Measurements from ENCODE around the gene BRD4. TPM values are rescaled to one million over a fixed set of nuclear protein-coding genes. Genes with fewer than 3 reads are reported as not detected.

Gene BRD4
- total and polyA plus RNA-seq, 2 donors (not counting 3 experiments of a cell fraction or from before 2014, with no cell fraction given): 14.9 to 125 TPM

DNA sequence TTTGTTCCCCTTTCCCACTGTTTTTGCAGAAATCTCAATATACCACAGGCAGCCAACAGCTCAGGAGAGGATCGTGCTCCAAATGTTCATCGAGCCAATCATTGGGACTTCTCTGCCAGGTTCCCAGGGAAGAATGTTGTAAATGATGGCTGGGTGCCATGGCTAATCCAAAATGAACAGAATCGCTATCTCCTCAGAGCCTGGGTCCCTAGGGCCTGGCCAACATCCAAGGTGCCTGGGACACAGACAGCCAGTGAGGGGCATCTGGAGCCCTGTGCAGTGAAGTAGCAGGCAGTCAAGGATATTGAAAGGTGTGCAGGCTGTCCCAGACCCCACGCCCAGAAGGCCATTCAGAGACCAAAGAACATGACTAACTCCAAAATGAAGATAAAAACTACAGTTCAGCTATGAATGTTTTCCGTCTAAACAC is 37.8 kb downstream of the BRD4 start:
- Histone ChIP-seq H2AFZ (ENCODE audit: low read depth, low read length) (no peak overlapping the region), H3K4me2 (ENCODE audit: insufficient read depth, low read length) (no peak overlapping the region), H3K9me3 (replicated peaks; ENCODE audit: control insufficient read depth, insufficient read depth, low read length) (no peaks in the 10 kb centered on the region), H3K4me3 (replicated peaks in 1 of 3; ENCODE audit: insufficient read depth in 1 of 3, low read depth in 1 of 3, low read length in 3 of 3) (no peak overlapping the region), H3K4me1 (ENCODE audit: control insufficient read depth, extremely low read depth, insufficient read depth, low read length) (peaks cover 9% of the 10 kb centered on the region), H3K9ac (replicated peaks; ENCODE audit: extremely low read depth, insufficient read depth, low read length) (no peak overlapping the region), H3K36me3 (ENCODE audit: control insufficient read depth in 2 of 2, extremely low read depth in 1 of 2, insufficient read depth in 2 of 2, low read length in 2 of 2) (no peaks in the 10 kb centered on the region), H3K79me2 (ENCODE audit: control insufficient read depth, insufficient read depth, low read length) (peaks cover 97% of the 10 kb centered on the region), H3K27ac (ENCODE audit: insufficient read depth, low read depth, low read length) (no peak overlapping the region), H3K9me1 (replicated peaks; ENCODE audit: control insufficient read depth, extremely low read depth, insufficient read depth, low read length) (no peaks in the 10 kb centered on the region), H4K20me1 (replicated peaks; ENCODE audit: control insufficient read depth, extremely low read depth, insufficient read depth, low read length) (peaks cover 18% of the 10 kb centered on the region), H3K27me3 (ENCODE audit: control insufficient read depth in 2 of 2, insufficient read depth in 2 of 2, low read length in 2 of 2) (no peaks in the 10 kb centered on the region)
- FAIRE-seq: no peak
- no peak for DNase-seq (ENCODE audit: low read depth, low spot score)
- no TSS peak for BruUV-seq (replicated peaks)
- dilution Hi-C loops (cut with MboI; ENCODE audit: extremely low pct_ligation_motif_present, low sequenced_read_pairs) (no loop called here), intact Hi-C loops (cut with micrococcal nuclease) (loop anchor here (5.0 kb wide), 1 partner anchor 33 kb away; no protein-coding TSS in a partner anchor)
- no peak for TF ChIP-seq MYC (IDR thresholded peaks at IDR 0.05; ENCODE audit: low read depth, low read length)
- TF ChIP-seq, protein P1, sequence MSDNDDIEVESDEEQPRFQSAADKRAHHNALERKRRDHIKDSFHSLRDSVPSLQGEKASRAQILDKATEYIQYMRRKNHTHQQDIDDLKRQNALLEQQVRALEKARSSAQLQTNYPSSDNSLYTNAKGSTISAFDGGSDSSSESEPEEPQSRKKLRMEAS (IDR thresholded peaks at IDR 0.05; ENCODE audit: insufficient read depth, insufficient read length): no peak
- no peak for TF ChIP-seq FOS (IDR thresholded peaks at IDR 0.05; ENCODE audit: borderline replicate concordance, insufficient read depth, low read length)
- TF ChIP-seq EZH2 (IDR thresholded peaks at IDR 0.05; ENCODE audit: borderline replicate concordance, low read depth, low read length, severe bottlenecking): no peak
- no peak for TF ChIP-seq POLR2A (IDR thresholded peaks at IDR 0.05; ENCODE audit: low read depth, low read length)
- TF ChIP-seq, protein P2, sequence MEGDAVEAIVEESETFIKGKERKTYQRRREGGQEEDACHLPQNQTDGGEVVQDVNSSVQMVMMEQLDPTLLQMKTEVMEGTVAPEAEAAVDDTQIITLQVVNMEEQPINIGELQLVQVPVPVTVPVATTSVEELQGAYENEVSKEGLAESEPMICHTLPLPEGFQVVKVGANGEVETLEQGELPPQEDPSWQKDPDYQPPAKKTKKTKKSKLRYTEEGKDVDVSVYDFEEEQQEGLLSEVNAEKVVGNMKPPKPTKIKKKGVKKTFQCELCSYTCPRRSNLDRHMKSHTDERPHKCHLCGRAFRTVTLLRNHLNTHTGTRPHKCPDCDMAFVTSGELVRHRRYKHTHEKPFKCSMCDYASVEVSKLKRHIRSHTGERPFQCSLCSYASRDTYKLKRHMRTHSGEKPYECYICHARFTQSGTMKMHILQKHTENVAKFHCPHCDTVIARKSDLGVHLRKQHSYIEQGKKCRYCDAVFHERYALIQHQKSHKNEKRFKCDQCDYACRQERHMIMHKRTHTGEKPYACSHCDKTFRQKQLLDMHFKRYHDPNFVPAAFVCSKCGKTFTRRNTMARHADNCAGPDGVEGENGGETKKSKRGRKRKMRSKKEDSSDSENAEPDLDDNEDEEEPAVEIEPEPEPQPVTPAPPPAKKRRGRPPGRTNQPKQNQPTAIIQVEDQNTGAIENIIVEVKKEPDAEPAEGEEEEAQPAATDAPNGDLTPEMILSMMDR (IDR thresholded peaks at IDR 0.05; ENCODE audit: extremely low read depth in 1 of 2, insufficient read depth in 1 of 2, low read depth in 1 of 2, low read length in 2 of 2): no peak
- TF ChIP-seq JUN (IDR thresholded peaks at IDR 0.05; ENCODE audit: borderline replicate concordance, insufficient read depth, insufficient read length, low read depth): no peak
- ChIA-PET CTCF (no interaction called here), POLR2A (no interaction called here)
